Endometrium (tissue), 2 donors: ENCODE measurements around the gene TAF4.

Experiments
- FAIRE-seq: peaks from 2 replicates; lab custom pipeline; 2012; peaks lifted over from hg19 to GRCh38; lab: Jason Lieb, UNC
- donor health status: control.
- donor health status: control.

The TAF4 gene

DNA sequence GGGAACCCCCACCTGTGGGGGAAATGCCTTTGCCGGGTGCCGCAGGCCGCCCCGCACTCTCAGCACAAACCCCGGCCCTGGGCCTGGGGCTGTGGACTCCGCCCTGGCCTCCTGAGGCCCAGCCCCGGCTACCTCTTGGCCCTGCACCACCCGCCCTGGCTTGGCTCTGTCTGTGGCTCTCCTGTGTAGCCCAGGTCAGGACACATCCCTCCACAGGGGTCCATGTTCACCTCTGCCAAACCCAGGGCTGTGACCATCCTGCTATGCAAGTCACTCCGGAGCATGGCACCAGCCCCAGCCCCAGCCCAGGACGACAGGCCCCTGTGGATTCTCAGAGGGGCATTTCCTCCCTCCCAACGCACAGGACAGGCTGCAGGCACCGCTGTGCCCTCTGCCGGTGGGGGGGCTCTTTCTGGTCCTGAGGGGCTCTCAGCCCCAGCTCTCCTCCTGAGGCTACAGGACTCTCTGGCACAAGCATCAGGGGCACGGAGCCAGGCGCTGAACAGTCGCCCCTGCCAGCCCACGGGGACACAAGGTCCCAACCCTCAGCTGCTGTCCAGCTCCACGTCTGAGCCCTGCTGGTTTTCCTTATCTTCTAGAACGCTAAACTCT, 45.7 kb downstream of the TAF4 start:
- no peak for FAIRE-seq

GRCh38 chr20:62019144-62019805, 46.4 kb downstream of the TAF4 start:
- FAIRE-seq: no peak

- no peak for FAIRE-seq
These were observed 47.1 kb downstream of the TAF4 start for GRCh38 chr20:62018437-62019143.

GRCh38 chr20:62015540-62016288, 50.0 kb downstream of the TAF4 start:
- FAIRE-seq: no peak

GRCh38 chr20:62014889-62015537, 50.7 kb downstream of the TAF4 start:
- FAIRE-seq: no peak

- no peak for FAIRE-seq
These were observed 51.2 kb downstream of the TAF4 start for GRCh38 chr20:62014488-62014775.

DNA sequence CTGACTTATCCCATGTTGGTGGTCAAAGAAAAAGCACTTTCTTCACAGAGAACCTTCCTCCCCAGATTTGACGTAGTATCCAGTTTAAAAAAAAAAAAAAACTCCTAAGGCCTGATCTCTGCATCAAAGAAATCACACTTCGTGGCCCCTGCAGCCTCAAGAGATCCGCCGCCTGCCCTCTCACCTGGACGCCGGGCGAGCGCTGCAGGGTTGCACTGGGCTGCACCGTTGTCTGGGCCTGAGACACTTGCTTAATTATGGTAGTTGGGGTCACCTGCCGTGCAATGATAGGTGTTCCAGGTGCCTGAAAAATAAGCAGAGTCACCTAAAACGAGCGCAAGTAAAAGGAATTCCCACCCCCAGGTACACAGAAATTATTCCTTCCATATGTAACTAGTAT, 53.0 kb downstream of the TAF4 start:
- FAIRE-seq: no peak

DNA sequence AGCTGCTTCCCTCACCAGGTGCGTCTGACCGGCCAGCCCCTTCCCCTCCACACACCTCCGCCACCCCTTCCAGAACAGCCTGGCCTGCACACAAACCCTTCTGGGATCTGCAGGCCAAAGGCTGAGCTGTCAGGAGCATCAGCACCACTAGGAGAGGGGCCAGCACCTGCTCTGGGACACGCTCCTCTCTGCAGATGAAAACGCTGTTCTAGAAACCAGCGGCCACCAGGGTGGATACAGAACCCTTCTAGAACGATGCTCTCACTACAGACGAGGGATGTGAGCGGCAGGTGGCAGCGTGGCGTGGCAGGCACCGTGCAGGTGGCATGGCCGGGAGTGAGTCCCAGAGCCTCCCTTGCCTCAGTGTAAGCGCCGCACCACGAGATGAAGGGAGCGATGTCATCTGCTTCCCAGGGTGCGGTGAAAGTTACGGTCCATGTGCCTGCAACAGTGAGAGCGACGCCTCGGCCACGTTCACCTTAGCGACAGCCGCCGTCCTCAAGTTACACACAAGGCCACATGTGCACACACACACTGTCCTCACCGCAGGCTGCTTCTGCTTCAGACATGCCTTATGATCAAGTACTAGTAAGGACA, 53.6 kb downstream of the TAF4 start:
- no peak for FAIRE-seq

DNA sequence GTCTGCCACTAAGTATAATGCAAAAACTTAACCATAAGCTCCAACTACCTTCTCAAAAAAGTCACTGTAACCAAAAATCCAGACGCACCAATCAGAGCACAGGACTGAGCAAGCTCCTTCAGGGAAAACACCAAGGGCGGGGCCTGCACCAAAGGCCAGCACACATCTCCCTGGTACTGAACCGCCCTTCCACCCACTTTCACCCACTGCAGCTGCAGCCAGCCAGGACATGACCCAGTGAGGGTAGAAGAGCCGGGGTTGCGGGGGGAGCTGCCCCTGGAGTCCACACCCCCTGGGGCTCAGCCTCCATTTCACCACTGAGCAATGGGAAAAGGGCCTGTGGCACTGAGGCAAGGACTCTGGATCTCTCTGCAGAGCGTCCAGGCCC, 54.3 kb downstream of the TAF4 start:
- no peak for FAIRE-seq

DNA sequence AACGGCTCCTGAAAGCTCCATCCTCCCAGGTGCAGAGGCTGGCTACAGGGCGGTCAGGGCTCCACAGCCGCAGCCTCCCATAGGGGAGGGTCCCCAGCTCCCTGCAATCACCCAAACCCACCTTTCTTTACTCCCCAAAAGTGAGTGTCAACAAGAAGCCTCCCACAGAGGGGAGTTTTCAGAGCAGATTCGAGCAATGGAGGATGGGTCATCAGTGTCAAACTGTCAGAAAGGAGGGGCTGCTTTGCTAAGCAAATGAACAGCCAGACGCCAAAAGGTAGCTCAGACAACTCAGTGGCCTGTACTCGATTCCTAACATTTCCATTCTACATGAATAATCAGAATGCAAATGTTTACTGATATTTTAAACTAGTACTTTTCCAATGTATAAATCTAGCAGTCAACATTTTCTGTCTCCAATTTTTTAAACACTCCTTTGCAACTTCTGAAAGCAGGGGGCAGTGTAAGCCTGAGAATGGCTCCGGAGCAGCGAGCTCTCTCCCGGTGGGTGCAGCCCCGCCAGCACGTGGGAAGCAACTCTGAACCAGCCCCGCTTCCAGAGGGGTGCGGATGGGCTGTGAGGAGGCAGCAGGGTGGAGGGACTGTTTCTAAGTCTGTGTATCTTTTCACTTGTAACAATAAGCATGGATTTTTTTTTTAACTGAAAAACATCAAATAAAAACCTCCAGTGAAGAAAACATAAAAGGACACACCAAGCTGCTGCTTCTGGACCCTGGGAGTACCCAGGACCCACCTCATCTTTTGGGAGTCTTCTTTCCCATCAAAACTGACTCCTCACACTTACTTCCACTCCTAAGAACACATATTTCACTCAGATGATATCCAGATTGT, 54.9 kb downstream of the TAF4 start:
- FAIRE-seq: peak; percentile 61

DNA sequence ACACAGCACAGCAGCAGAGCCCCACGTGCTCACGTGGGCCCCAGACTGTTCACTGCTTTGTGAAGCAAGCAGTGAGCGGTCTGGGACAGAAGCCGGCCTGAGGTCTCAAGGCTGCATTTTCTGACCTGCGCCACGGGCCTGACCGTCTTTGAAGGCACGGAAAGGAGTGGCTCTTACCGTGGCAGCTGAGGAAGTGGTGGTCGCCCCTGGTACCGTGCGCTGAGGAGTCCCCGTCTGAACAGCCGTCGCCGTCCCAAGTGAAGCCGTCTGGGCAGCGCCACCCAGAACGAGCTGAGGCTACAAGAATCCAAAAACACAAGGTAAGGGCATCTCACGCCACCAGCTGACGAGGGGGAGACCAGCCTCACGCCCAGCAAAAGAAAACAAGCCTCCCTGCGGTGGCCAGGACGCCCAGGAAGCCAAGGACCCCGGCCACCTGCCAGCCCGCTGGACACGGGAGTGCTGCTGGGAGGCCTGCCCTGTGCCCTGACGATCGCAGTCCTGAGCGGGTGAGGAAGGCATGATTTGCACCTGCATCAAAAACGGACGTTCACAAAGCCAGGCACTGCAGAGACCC, 55.7 kb downstream of the TAF4 start:
- FAIRE-seq: no peak

GRCh38 chr20:62009322-62009721, 56.4 kb downstream of the TAF4 start:
- no peak for FAIRE-seq

GRCh38 chr20:62008643-62009183, 57.0 kb downstream of the TAF4 start:
- FAIRE-seq: no peak

DNA sequence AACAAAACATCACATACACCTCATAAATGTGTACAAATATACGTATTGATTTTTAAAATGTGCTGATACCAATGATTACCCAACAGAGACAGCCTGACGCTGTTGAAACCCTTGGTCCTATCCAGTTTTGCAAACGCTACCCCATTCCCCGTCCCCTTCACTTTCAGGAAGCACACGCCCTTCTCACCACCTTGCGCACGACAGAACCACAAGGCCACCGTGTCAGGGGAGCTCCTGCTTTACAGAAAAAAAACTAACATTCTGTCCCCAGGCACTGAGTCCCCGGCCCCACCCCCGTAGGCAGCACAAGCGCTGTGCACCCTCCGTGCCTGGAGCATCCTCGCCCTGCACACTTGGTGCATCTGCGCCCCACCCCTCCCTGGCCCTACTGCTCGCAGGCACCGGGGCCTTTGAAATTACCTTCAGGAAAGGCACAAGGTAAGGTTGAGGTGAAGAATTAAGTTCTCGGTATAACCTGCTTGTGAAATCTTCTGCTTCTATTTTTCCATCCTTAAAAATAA, 58.5 kb downstream of the TAF4 start:
- FAIRE-seq: no peak

DNA sequence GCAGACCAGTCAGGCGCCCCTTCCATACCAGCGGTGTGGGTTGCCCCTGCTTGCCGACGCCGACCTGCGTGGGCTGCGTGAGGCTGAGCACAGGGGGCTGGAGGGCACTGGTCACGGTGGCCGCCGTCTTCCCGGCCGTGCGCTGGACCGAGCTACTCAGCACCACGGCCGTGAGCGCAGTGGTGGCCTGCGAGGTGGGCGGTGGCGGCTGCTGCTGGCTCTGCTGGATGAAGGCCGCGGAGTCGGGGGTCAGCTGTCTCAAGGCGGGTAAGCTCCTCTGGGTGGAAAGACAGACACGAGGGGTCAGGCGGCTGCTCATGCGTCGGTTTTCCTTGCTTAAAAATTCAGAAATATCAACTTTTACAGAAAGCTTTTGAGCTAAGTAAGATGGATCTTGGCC, 59.2 kb downstream of the TAF4 start:
- FAIRE-seq: no peak

- FAIRE-seq: no peak
These were observed 61.1 kb downstream of the TAF4 start for GRCh38 chr20:62004614-62005013.

DNA sequence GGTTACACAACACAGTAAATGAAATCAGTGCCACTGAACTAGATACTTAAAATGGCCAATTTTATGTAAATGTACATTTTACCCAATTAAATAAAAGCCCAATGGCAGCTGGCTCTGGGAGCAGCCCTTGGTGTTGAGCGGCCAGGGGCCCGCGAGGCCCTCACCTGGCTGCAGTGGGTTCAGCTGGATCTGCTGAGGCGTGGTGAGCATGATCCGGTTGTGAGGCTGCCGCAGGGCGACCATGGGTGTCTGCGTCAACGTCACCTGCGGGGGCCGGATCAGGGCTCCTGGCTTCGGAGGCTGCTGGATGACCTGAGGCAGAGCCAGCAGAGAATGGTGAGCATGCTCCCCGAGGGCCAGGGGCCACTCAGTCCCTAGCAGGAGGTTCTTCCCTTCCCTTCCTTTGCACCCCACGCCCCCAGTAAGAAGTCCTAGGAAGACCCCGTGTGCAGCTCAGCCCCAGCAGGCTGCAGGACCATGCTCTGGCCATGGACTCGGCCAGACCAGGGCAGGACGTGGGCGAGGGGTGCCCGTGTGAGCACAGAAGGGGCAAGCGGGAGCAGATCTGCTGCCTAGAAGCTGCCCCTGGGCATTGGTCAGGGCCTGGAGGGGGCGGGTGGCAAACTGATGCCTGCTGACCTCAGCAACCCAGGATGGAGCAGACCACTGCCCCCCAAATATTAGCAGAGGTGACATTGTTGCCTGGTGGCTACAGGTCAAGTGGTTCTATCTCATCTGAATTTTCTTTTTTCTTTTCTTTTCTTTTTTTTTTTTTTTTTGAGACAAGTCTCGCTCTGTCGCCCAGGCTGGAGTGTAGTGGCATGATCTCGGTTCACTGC, 61.9 kb downstream of the TAF4 start:
- FAIRE-seq: no peak

DNA sequence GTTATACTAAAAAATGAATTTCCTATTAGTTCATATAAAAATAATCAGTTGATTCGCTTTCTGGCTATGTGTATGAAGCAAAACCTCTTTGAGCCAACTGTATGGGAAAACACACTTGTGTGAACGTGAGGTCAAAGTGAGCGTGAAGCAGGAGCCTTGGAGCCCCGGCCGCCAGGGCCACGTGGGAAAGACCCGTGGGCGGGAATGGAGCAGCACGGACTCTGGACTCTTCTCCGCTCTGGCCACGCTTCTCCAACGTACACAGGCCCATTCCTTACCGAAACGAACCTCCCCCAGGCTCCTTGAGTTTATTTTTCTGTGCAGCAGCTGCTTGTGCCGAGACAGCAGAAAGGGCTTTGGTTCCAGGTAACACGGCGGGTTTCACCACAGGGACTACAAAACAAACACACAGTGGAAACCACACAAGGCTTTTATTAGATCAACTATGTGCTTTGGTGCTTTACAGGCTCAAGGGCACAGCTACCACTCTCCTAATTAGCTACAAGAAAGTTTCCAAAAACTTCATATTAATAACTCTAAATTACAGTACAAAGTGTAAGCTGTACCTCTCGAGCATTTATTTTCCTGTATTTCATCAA, 62.7 kb downstream of the TAF4 start:
- no peak for FAIRE-seq

DNA sequence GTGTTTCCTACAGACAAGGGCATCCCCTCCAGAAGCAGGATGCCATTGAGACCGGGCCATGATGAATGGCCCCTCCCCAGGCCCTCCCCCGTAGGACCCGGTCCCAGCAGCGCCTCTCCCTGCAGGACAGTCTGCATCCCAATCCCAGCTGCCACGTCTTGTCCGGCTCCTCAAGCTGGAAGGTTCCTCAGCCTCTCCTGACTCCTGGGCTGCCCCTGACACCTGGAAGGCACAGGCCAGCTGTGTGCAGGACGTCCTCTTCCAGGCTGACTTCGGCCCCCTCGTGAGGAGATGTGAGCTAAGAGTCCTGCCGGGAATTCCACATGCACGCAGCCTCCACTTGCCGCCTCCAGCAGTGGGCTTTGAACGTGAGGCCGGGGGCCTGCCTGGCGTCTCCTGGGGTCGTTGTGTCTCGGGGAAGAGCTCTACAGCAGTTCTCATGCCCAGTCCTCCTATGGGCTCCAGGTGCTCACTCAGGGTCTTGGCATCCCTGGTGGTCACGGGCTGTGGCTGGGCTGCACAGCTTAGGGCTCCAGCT, 64.4 kb downstream of the TAF4 start:
- FAIRE-seq: no peak
